Natural killer cell (primary cell): ENCODE results near the gene RAPGEF5. TPM values are rescaled to one million over a fixed set of nuclear protein-coding genes. Genes with fewer than 3 reads are reported as not detected.

ENCODE experiments used
- ATAC-seq, 3 donors: fragments of 150-1000 bp in 2 of 3; fragments of 200-7000 bp in 1 of 3; cut with Tn5 transposase; 1 replicate in 1 of 3; 2 replicates in 2 of 3; pipeline ENCODE4 v1.10.0; 2021; ENCODE audit warnings: mild to moderate bottlenecking in 2 of 3, moderate library complexity in 2 of 3
- DNase-seq, 2 donors: peaks; one replicate each; pipeline versions ENCODE4 v3.0.0 to v3.0.0-alpha.2; 2013 to 2021; ENCODE audit warnings: mixed read lengths in 1 of 2
- H3K27ac ChIP-seq: one replicate; pipeline ENCODE4 v1.5.1; 2013; ENCODE audit warnings: mild to moderate bottlenecking, low read length
- H3K27me3 ChIP-seq: one replicate; pipeline ENCODE4 v1.6.1; 2013; ENCODE audit warnings: low read length; ENCODE audit not compliant: control insufficient read depth, insufficient read depth
- H3K36me3 ChIP-seq: one replicate; pipeline ENCODE4 v1.6.1; 2013; ENCODE audit warnings: low read length; ENCODE audit not compliant: control insufficient read depth, insufficient read depth
- H3K4me1 ChIP-seq: one replicate; pipeline ENCODE4 v1.6.1; 2013; ENCODE audit warnings: low read length; ENCODE audit not compliant: control insufficient read depth, insufficient read depth
- H3K4me3 ChIP-seq: one replicate; pipeline ENCODE4 v1.5.1; 2013; ENCODE audit warnings: low read length
- H3K9me3 ChIP-seq: one replicate; pipeline ENCODE4 v1.6.1; 2013; ENCODE audit warnings: low read length; ENCODE audit not compliant: control insufficient read depth, insufficient read depth
- H3K27ac Mint-ChIP-seq, 2 donors: one replicate each; pipeline ENCODE4 v1.8.0; 2022; ENCODE audit warnings: mild to moderate bottlenecking in 2 of 2, mixed read lengths in 2 of 2, moderate library complexity in 1 of 2
- H3K27me3 Mint-ChIP-seq, 2 donors: one replicate each; pipeline ENCODE4 v1.8.0; 2022; ENCODE audit warnings: low read depth in 2 of 2, mixed read lengths in 2 of 2
- H3K36me3 Mint-ChIP-seq: one replicate; pipeline ENCODE4 v1.8.0; 2022; ENCODE audit warnings: mixed read lengths
- H3K4me1 Mint-ChIP-seq, 2 donors: one replicate each; pipeline ENCODE4 v1.8.0; 2022; ENCODE audit warnings: mixed read lengths in 2 of 2
- H3K4me3 Mint-ChIP-seq: one replicate; pipeline ENCODE4 v1.8.0; 2022; ENCODE audit warnings: mild to moderate bottlenecking, moderate library complexity, mixed read lengths
- H3K9me3 Mint-ChIP-seq, 2 donors: one replicate each; pipeline ENCODE4 v1.8.0; 2022; ENCODE audit warnings: mixed read lengths in 2 of 2
- CTCF ChIP-seq: fragments of 200-600 bp; IDR thresholded peaks from one replicate; pipeline ENCODE4 v1.8.0; 2022; ENCODE audit warnings: antibody characterized with exemption
- WGBS: methylation state at CpG from one replicate; pipeline ENCODE4 v1.1.7; 2013; ENCODE audit warnings: missing lambda C conversion rate; ENCODE audit not compliant: insufficient coverage; 5-methylcytosine and 5-hydroxymethylcytosine counted together
- intact Hi-C: fragments of 100-400 bp; cut with micrococcal nuclease; formaldehyde crosslinking; loops from one replicate; pipeline ENCODE4 v1.14.2; 2022
- total RNA-seq, 4 donors: library from RNA; stranded (reverse); fragments of 120-200 nt in 1 of 4; gene quantifications; one replicate each; pipeline versions ENCODE4 v1.2.3 to v1.2.4, GENCODE V29; 2013 to 2022

The RAPGEF5 gene
- total RNA-seq, 3 donors from 2014 or later (not counting 1 experiment from before 2014, with no cell fraction given): 0.26 to 0.33 TPM; not detected in 1

- 53% methylated on average over 3 of the region's 3 CpGs for WGBS
- ATAC-seq (no peak), DNase-seq (no peak)
- peaks cover 9 to 18% of the 10 kb centered on the region in 2 donors for H3K27me3 Mint-ChIP-seq
- no peaks in the 10 kb centered on the region for H3K36me3 Mint-ChIP-seq
- H3K36me3 ChIP-seq: no peaks in the 10 kb centered on the region
- H3K4me1 ChIP-seq: no peaks in the 10 kb centered on the region
- H3K4me1 Mint-ChIP-seq: no peaks in the 10 kb centered on the region
- no peaks in the 10 kb centered on the region for H3K27me3 ChIP-seq
- no peak for TF ChIP-seq CTCF
- no peak overlapping the region for H3K27ac Mint-ChIP-seq
- H3K9me3 Mint-ChIP-seq: no peaks in the 10 kb centered on the region
- H3K4me3 ChIP-seq: no peak overlapping the region
- H3K27ac ChIP-seq: no peak overlapping the region
- H3K9me3 ChIP-seq: no peaks in the 10 kb centered on the region
- H3K4me3 Mint-ChIP-seq: no peak overlapping the region
- intact Hi-C loops: no loop called here
Measured at GRCh38 chr7:22332461-22332870, 24.5 kb downstream of the RAPGEF5 start.

DNA sequence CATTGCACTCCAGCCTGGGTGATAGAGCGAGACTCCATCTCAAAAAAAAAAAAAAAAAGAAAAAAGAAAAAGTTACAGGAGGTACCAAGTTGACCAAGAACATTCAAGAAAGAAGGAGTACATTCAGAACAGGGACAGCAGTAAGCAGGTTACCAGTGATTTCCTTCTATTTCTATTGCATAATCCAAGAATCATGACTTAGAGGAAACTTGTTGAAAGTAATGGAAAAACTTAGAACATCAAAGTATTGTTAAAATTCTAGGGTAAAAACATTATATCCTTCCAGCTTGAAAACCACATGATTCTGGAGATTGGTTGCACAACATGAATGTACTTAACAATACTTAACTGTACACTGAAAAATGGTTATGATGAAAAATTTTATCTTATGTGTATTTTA is 25.2 kb downstream of the RAPGEF5 start:
- no peak for TF ChIP-seq CTCF
- WGBS: 100% methylated on average over 1 of the region's 1 CpG
- H3K9me3 Mint-ChIP-seq: no peaks in the 10 kb centered on the region

DNA sequence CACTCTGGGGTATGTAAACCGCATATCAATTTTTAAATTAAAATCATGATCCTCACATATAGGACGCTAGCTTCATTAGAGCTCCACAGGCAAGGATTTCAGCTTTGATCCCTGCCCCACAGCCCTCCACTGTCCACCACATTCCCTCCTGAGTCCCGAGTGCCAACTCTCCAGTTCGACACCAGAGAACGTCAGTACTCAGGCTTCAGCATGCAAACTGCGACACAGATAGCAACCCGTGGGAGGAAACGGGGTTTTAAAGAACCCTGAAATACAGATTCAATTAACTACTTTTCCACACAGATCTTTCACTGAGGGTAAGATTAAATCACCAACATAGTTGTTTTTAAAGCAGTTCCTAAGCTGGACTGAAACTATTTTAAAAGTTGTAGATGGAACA is 26.1 kb downstream of the RAPGEF5 start:
- no peak overlapping the region for H3K27ac Mint-ChIP-seq
- intact Hi-C loops: no loop called here

More for the DNA sequence above, 25.2 kb downstream of the RAPGEF5 start:
- Mint-ChIP-seq H3K27ac (no peak overlapping the region), H3K27me3 (peaks cover 11 to 23% of the 10 kb centered on the region in 2 donors), H3K4me1 (no peaks in the 10 kb centered on the region), H3K4me3 (no peak overlapping the region), H3K36me3 (no peaks in the 10 kb centered on the region)
- H3K4me1 ChIP-seq: no peaks in the 10 kb centered on the region
- DNase-seq: no peak
- no peak overlapping the region for H3K4me3 ChIP-seq
- no peak overlapping the region for H3K27ac ChIP-seq
- no peak for ATAC-seq
- H3K27me3 ChIP-seq: no peaks in the 10 kb centered on the region
- intact Hi-C loops: no loop called here
- no peaks in the 10 kb centered on the region for H3K9me3 ChIP-seq
- no peaks in the 10 kb centered on the region for H3K36me3 ChIP-seq

More for the DNA sequence above, 26.1 kb downstream of the RAPGEF5 start:
- H3K27me3 Mint-ChIP-seq: peaks cover 11 to 30% of the 10 kb centered on the region in 2 donors
- no peaks in the 10 kb centered on the region for H3K27me3 ChIP-seq
- TF ChIP-seq CTCF: no peak
- H3K4me3 Mint-ChIP-seq: no peak overlapping the region
- H3K9me3 Mint-ChIP-seq: no peaks in the 10 kb centered on the region
- H3K27ac ChIP-seq: no peak overlapping the region
- H3K4me3 ChIP-seq: no peak overlapping the region
- ATAC-seq (no peak), DNase-seq (no peak)
- H3K9me3 ChIP-seq: no peaks in the 10 kb centered on the region
- no peaks in the 10 kb centered on the region for H3K4me1 Mint-ChIP-seq
- WGBS: 94% methylated on average over 8 of the region's 8 CpGs
- no peaks in the 10 kb centered on the region for H3K36me3 ChIP-seq
- H3K4me1 ChIP-seq: no peaks in the 10 kb centered on the region
- H3K36me3 Mint-ChIP-seq: no peaks in the 10 kb centered on the region
